Cardiac muscle cell (in vitro differentiated cells and primary cell): ENCODE measurements around the gene CLMN. TPM values are rescaled to one million over a fixed set of nuclear protein-coding genes. Genes with fewer than 3 reads are reported as not detected.
A peak's percentile ranks its signal among the peaks of the same experiment; 100 is the strongest.

Source experiments
- DNase-seq, 2 donors: peaks; one replicate each; pipeline versions ENCODE4 v3.0.0 to v3.0.0-alpha.2; 2010 to 2017; ENCODE audit warnings: low read depth in 1 of 2, low spot score in 1 of 2
- H3K27ac ChIP-seq: fragments of 200-600 bp; sonication (generic); 2 replicates; pipeline ENCODE4 v1.5.1; 2016
- H3K27me3 ChIP-seq: fragments of 200-600 bp; sonication (generic); 2 replicates; pipeline ENCODE4 v1.6.0; 2016; ENCODE audit warnings: control low read depth
- H3K36me3 ChIP-seq: fragments of 200-600 bp; sonication (generic); 2 replicates; pipeline ENCODE4 v1.5.1; 2016; ENCODE audit warnings: control low read depth
- H3K4me1 ChIP-seq: fragments of 200-600 bp; sonication (generic); 2 replicates; pipeline ENCODE4 v1.8.1; 2017; ENCODE audit warnings: low read depth, mild to moderate bottlenecking, mixed run types
- H3K4me3 ChIP-seq: fragments of 200-600 bp; sonication (generic); 2 replicates; pipeline ENCODE4 v1.5.1; 2016; ENCODE audit warnings: mild to moderate bottlenecking
- H3K9me3 ChIP-seq: fragments of 200-600 bp; sonication (generic); 2 replicates; pipeline ENCODE4 v1.5.1; 2017; ENCODE audit warnings: low read depth, mild to moderate bottlenecking, control low read depth
- CTCF ChIP-seq: IDR thresholded peaks from 2 replicates; pipeline ENCODE4 v1.5.1; 2012; ENCODE audit warnings: low read depth, mild to moderate bottlenecking, low read length
- polyA plus RNA-seq: library from polyadenylated mRNA; unstranded; fragments of >200 nt; fragmentation: Nextera tagmentation; extraction: Ambion mirVana; gene quantifications from 2 replicates; pipeline ENCODE4 v1.2.1, GENCODE V29; 2016
- total RNA-seq: library from RNA; depleted of rRNA; stranded (reverse); fragments of >200 nt; gene quantifications from 2 replicates; pipeline ENCODE4 v1.2.3, GENCODE V29; 2016

The CLMN gene
- total and polyA plus RNA-seq, 2 experiments from 2014 or later: 0.98 to 1.3 TPM

DNA sequence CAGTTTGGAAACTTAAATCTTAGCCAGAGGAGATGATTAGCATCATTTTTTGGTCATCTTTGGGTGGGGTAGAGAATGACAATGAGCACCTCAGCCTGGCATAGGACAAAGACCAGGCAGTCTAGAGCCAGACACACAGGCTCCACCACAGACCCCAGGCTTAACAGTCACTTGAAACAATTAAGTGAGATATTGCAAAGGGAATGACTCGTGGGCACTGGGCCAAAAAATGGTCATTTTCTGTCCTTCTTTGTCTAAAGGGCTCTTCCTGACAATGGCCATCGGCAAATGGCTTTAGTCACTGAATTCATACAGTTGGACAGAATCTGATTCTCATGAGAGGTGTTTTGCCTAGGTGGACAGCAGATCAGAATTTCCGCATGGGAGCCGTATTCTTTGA, 84.4 kb downstream of the CLMN start:
- Histone ChIP-seq H3K9me3 (no peaks in the 10 kb centered on the region), H3K27ac (no peak overlapping the region), H3K27me3 (peaks cover 12% of the 10 kb centered on the region), H3K4me3 (no peak overlapping the region), H3K4me1 (no peaks in the 10 kb centered on the region), H3K36me3 (no peaks in the 10 kb centered on the region)
- DNase-seq: no peak
- TF ChIP-seq CTCF: no peak

DNA sequence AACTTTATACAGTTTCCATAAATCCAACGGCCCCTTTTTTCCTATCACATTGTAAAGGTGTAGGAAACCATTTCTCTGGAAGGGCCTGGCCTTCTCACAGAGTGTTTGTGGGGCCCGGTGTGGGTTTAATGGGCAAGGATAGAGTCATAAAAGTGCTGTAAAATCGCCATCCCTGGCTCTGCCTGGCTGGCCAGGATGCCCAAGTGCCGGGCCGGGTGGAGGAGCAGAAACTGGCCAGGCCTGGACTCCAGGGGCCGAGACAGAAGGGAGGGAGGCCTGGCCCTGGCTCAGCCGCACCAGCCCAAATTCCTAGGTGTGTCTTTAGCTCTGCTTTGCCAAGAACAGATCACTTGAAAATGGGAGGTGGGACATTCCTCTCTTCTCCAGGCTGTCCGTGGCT, 85.3 kb downstream of the CLMN start:
- no peak overlapping the region for H3K27ac ChIP-seq
- no peaks in the 10 kb centered on the region for H3K4me1 ChIP-seq
- DNase-seq: no peak
- no peak overlapping the region for H3K4me3 ChIP-seq
- no peak for TF ChIP-seq CTCF
- peaks cover 21% of the 10 kb centered on the region for H3K27me3 ChIP-seq
- no peaks in the 10 kb centered on the region for H3K36me3 ChIP-seq
- H3K9me3 ChIP-seq: no peaks in the 10 kb centered on the region

DNA sequence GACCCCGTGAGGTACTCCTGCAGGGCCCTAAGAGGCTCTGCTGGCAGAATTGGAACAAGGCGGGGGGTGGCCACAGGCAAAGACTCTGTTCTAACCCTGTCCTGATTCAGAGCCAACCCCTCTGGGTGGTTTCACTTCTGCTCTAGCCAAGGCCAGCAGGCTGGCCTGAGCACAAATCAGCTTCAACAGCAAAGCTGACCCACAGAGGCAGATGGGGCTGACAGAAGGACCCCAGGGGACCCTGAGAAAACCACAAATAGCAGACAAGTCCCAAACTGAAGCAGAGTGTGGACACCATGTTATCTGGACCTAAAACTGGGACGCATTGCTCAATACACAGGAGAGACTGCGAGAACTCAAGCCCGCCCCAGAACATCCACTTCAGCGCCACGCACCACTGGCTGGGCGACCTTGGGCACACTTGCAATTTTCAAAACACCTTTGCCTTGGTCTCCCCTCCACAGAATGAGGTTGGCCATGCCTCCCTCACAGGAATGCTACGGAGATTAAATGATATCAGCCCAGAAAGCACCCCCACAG, 85.9 kb downstream of the CLMN start:
- TF ChIP-seq CTCF: no peak

DNA sequence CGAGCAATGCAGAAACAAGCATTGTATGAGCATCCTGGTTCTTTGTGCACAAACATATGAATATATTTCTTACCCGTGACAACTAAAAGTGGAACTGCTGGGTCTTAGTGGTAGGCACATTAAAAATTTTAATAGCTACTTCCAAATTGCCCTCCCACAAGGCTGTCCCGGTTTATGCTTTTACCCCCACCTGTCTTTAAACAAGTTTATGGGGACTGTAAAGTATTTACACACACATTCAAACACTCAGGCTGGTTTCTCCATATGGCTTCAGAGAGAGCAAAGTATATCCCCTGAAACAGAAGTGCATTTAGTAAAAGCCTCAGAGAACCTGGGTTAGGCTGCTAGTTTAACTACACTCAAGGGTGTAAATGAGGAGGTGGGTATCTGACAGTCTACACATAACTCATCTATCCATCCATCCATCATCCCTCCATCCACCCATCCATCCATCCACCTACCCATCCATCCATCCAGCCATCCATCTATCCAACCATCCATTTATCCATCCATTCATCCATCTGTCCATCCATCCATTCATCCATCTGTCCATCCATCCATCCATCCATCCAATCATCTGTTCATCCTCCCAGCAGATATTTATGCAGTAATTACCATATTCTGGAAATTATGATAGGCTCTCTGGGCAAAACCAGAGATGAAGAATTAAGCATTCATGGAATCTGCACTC, 86.7 kb downstream of the CLMN start:
- H3K36me3 ChIP-seq: no peaks in the 10 kb centered on the region
- H3K27ac ChIP-seq: no peak overlapping the region
- H3K9me3 ChIP-seq: no peaks in the 10 kb centered on the region
- DNase-seq: no peak
- H3K4me1 ChIP-seq: no peaks in the 10 kb centered on the region
- no peak overlapping the region for H3K4me3 ChIP-seq
- peaks cover 27% of the 10 kb centered on the region for H3K27me3 ChIP-seq
- no peak for TF ChIP-seq CTCF

More for the DNA sequence above, 85.9 kb downstream of the CLMN start:
- Histone ChIP-seq H3K4me1 (no peaks in the 10 kb centered on the region), H3K4me3 (no peak overlapping the region), H3K9me3 (no peaks in the 10 kb centered on the region), H3K27me3 (peaks cover 25% of the 10 kb centered on the region), H3K27ac (no peak overlapping the region), H3K36me3 (no peaks in the 10 kb centered on the region)
- peak in 1 of 2 donors; percentile 40 for DNase-seq

DNA sequence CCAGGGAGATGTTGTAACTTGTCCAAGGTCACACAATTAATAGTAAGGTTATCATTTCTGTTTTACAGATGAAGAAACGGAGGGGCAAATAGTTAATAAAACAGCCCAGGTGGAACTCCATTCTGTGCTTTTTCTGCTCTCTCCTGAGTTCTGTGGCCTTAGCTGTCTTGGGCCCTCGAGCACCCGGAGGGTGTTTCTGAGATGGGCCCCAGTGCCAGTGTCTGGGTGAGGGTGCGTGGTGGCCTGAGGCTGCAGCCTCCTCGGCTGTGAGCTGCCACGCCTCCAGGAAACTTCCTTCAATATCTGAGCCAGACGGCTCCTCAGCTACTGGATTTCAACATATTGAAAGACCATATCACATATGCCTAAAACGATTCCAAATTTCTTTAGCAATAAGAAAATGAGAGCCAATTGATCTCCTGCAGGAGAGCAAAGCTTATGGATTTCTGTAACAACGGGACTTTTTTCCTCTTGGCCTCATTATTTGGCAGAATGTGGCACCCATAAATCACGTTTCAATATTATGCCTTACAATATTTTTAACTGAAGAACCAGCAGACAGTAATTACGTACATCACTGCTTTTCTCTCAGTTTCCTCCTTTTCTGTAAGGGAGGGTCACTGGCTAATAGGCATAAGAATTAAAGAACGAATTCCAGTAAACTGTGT, 87.6 kb downstream of the CLMN start:
- Histone ChIP-seq H3K27me3 (peaks cover 18% of the 10 kb centered on the region), H3K9me3 (no peaks in the 10 kb centered on the region), H3K4me1 (no peaks in the 10 kb centered on the region), H3K27ac (no peak overlapping the region), H3K36me3 (no peaks in the 10 kb centered on the region), H3K4me3 (no peak overlapping the region)
- DNase-seq: no peak
- TF ChIP-seq CTCF: no peak
